ENCODE measurements around the gene HPS4.
"Not testable (repeated sequence)": the region's sequence is repeated elsewhere in the genome, so short reads cannot be mapped to it uniquely, and the experiment has no call there.

Gene HPS4

GRCh38 chr22:26446808-26447515 is 36.6 kb downstream of the HPS4 start:
- Histone ChIP-seq H3K4me3 (ENCODE audit: low read length) (no peak overlapping the region), H3K4me1 (ENCODE audit: control insufficient read depth, insufficient read depth, low read length) (peaks cover 20% of the 10 kb centered on the region), H3K9ac (ENCODE audit: low read length) (no peak overlapping the region), H3K9me3 (ENCODE audit: control insufficient read depth, low read length) (no peaks in the 10 kb centered on the region), H3K27me3 (ENCODE audit: control insufficient read depth, insufficient read depth, low read length) (no peaks in the 10 kb centered on the region), H3K36me3 (ENCODE audit: control insufficient read depth, insufficient read depth, low read length) (no peaks in the 10 kb centered on the region)

GRCh38 chr22:26445577-26446275 is 37.9 kb downstream of the HPS4 start:
- no peak overlapping the region for H3K4me3 ChIP-seq (ENCODE audit: low read length)
- peaks cover 20% of the 10 kb centered on the region for H3K4me1 ChIP-seq (ENCODE audit: control insufficient read depth, insufficient read depth, low read length)
- no peaks in the 10 kb centered on the region for H3K27me3 ChIP-seq (ENCODE audit: control insufficient read depth, insufficient read depth, low read length)
- H3K36me3 ChIP-seq (ENCODE audit: control insufficient read depth, insufficient read depth, low read length): no peaks in the 10 kb centered on the region
- no peaks in the 10 kb centered on the region for H3K9me3 ChIP-seq (ENCODE audit: control insufficient read depth, low read length)
- no peak overlapping the region for H3K9ac ChIP-seq (ENCODE audit: low read length)

- Histone ChIP-seq H3K4me1 (ENCODE audit: control insufficient read depth, insufficient read depth, low read length) (peaks cover 27% of the 10 kb centered on the region), H3K4me3 (ENCODE audit: low read length) (no peak overlapping the region), H3K9ac (ENCODE audit: low read length) (no peak overlapping the region), H3K9me3 (ENCODE audit: control insufficient read depth, low read length) (no peaks in the 10 kb centered on the region), H3K36me3 (ENCODE audit: control insufficient read depth, insufficient read depth, low read length) (no peaks in the 10 kb centered on the region), H3K27me3 (ENCODE audit: control insufficient read depth, insufficient read depth, low read length) (no peaks in the 10 kb centered on the region)
Observed at GRCh38 chr22:26444777-26445176, 38.8 kb downstream of the HPS4 start.

GRCh38 chr22:26443901-26444690 is 39.5 kb downstream of the HPS4 start:
- H3K9me3 ChIP-seq (ENCODE audit: control insufficient read depth, low read length): no peaks in the 10 kb centered on the region
- peaks cover 34% of the 10 kb centered on the region for H3K4me1 ChIP-seq (ENCODE audit: control insufficient read depth, insufficient read depth, low read length)
- H3K36me3 ChIP-seq (ENCODE audit: control insufficient read depth, insufficient read depth, low read length): no peaks in the 10 kb centered on the region
- no peak overlapping the region for H3K4me3 ChIP-seq (ENCODE audit: low read length)
- H3K27me3 ChIP-seq (ENCODE audit: control insufficient read depth, insufficient read depth, low read length): no peaks in the 10 kb centered on the region
- no peak overlapping the region for H3K9ac ChIP-seq (ENCODE audit: low read length)

- Histone ChIP-seq H3K9ac (ENCODE audit: low read length) (no peak overlapping the region), H3K9me3 (ENCODE audit: control insufficient read depth, low read length) (no peaks in the 10 kb centered on the region), H3K27me3 (ENCODE audit: control insufficient read depth, insufficient read depth, low read length) (no peaks in the 10 kb centered on the region), H3K36me3 (ENCODE audit: control insufficient read depth, insufficient read depth, low read length) (no peaks in the 10 kb centered on the region), H3K4me3 (ENCODE audit: low read length) (no peak overlapping the region), H3K4me1 (ENCODE audit: control insufficient read depth, insufficient read depth, low read length) (peaks cover 48% of the 10 kb centered on the region)
Observed at GRCh38 chr22:26442086-26442756, 41.4 kb downstream of the HPS4 start.

GRCh38 chr22:26439559-26439958 is 44.0 kb downstream of the HPS4 start:
- no peak overlapping the region for H3K4me3 ChIP-seq (ENCODE audit: low read length)
- H3K9ac ChIP-seq (ENCODE audit: low read length): no peak overlapping the region
- no peaks in the 10 kb centered on the region for H3K9me3 ChIP-seq (ENCODE audit: control insufficient read depth, low read length)
- no peaks in the 10 kb centered on the region for H3K27me3 ChIP-seq (ENCODE audit: control insufficient read depth, insufficient read depth, low read length)
- H3K4me1 ChIP-seq (ENCODE audit: control insufficient read depth, insufficient read depth, low read length): peaks cover 59% of the 10 kb centered on the region
- H3K36me3 ChIP-seq (ENCODE audit: control insufficient read depth, insufficient read depth, low read length): no peaks in the 10 kb centered on the region

GRCh38 chr22:26438776-26439175 is 44.8 kb downstream of the HPS4 start:
- not testable (repeated sequence) for H3K27me3 ChIP-seq (ENCODE audit: control insufficient read depth, insufficient read depth, low read length); H3K9ac ChIP-seq (ENCODE audit: low read length); H3K36me3 ChIP-seq (ENCODE audit: control insufficient read depth, insufficient read depth, low read length); H3K4me3 ChIP-seq (ENCODE audit: low read length); H3K9me3 ChIP-seq (ENCODE audit: control insufficient read depth, low read length)
- H3K4me1 ChIP-seq (ENCODE audit: control insufficient read depth, insufficient read depth, low read length): peaks cover 52% of the 10 kb centered on the region

- Histone ChIP-seq H3K9me3 (ENCODE audit: control insufficient read depth, low read length) (no peaks in the 10 kb centered on the region), H3K27me3 (ENCODE audit: control insufficient read depth, insufficient read depth, low read length) (no peaks in the 10 kb centered on the region), H3K36me3 (ENCODE audit: control insufficient read depth, insufficient read depth, low read length) (no peaks in the 10 kb centered on the region), H3K9ac (ENCODE audit: low read length) (no peak overlapping the region), H3K4me1 (ENCODE audit: control insufficient read depth, insufficient read depth, low read length) (peaks cover 49% of the 10 kb centered on the region), H3K4me3 (ENCODE audit: low read length) (no peak overlapping the region)
Observed at GRCh38 chr22:26437694-26438392, 45.7 kb downstream of the HPS4 start.

GRCh38 chr22:26436903-26437515 is 46.6 kb downstream of the HPS4 start:
- H3K9ac ChIP-seq (ENCODE audit: low read length): peak overlapping the region; percentile 46
- H3K9me3 ChIP-seq (ENCODE audit: control insufficient read depth, low read length): no peaks in the 10 kb centered on the region
- H3K4me1 ChIP-seq (ENCODE audit: control insufficient read depth, insufficient read depth, low read length): peaks cover 54% of the 10 kb centered on the region
- no peaks in the 10 kb centered on the region for H3K27me3 ChIP-seq (ENCODE audit: control insufficient read depth, insufficient read depth, low read length)
- peak overlapping the region; percentile 5 for H3K4me3 ChIP-seq (ENCODE audit: low read length)
- no peaks in the 10 kb centered on the region for H3K36me3 ChIP-seq (ENCODE audit: control insufficient read depth, insufficient read depth, low read length)

- H3K9ac ChIP-seq (ENCODE audit: low read length): peak overlapping the region; percentile 46
- H3K36me3 ChIP-seq (ENCODE audit: control insufficient read depth, insufficient read depth, low read length): no peaks in the 10 kb centered on the region
- H3K9me3 ChIP-seq (ENCODE audit: control insufficient read depth, low read length): no peaks in the 10 kb centered on the region
- peak overlapping the region; percentile 5 for H3K4me3 ChIP-seq (ENCODE audit: low read length)
- peaks cover 55% of the 10 kb centered on the region for H3K4me1 ChIP-seq (ENCODE audit: control insufficient read depth, insufficient read depth, low read length)
- H3K27me3 ChIP-seq (ENCODE audit: control insufficient read depth, insufficient read depth, low read length): no peaks in the 10 kb centered on the region
Observed at GRCh38 chr22:26435327-26436093, 48.1 kb downstream of the HPS4 start.
